Adrenal gland (tissue), 5 donors: ENCODE results near the gene ZFHX3.

ENCODE experiments used
- CTCF ChIP-seq, 6 experiments: fragments of 450-650 bp in 4 of 6; fragments of 200-600 bp in 2 of 6; sonication (generic) in 1 of 6; IDR thresholded peaks; 1 replicate in 5 of 6; 2 replicates in 1 of 6; pipeline versions ENCODE4 v1.5.1 to v1.8.0; 2016 to 2021; ENCODE audit warnings: antibody characterized with exemption in 6 of 6, mild to moderate bottlenecking in 2 of 6, moderate library complexity in 1 of 6
- POLR2A ChIP-seq, 2 donors: fragments of 450-650 bp; IDR thresholded peaks; one replicate each; pipeline ENCODE4 v1.6.1; 2017; ENCODE audit warnings: antibody characterized with exemption in 2 of 2, mild to moderate bottlenecking in 2 of 2, moderate library complexity in 1 of 2
- donor health status: DM: no; HTN: no; CAD: no.

GRCh38 chr16:72853575-72854266 is 194.2 kb downstream of the ZFHX3 start:
- no peak for TF ChIP-seq CTCF (IDR thresholded peaks at IDR 0.05)
- no peak for TF ChIP-seq POLR2A (IDR thresholded peaks at IDR 0.05)
